Measurements from ENCODE around the gene C1QC.

DNA sequence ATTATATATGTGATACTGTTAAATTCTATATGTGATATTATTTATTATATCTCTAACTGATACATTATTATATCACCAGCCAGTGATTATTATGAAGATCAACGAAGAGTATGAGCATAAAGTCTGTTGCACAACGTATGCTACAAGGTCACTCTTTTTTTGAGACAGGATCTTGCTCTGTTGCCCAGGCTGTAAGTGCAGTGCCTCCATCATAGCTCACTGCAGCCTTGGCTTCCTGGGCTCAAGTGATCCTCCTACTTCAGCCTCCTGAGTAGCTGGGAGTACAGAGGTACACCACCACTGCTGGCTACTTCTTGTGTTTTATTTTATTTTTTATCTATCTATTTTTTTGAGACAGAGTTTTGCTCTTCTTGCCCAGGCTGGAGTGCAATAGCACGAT, 53.2 kb downstream of the C1QC start:
- TF ChIP-seq, protein P1, sequence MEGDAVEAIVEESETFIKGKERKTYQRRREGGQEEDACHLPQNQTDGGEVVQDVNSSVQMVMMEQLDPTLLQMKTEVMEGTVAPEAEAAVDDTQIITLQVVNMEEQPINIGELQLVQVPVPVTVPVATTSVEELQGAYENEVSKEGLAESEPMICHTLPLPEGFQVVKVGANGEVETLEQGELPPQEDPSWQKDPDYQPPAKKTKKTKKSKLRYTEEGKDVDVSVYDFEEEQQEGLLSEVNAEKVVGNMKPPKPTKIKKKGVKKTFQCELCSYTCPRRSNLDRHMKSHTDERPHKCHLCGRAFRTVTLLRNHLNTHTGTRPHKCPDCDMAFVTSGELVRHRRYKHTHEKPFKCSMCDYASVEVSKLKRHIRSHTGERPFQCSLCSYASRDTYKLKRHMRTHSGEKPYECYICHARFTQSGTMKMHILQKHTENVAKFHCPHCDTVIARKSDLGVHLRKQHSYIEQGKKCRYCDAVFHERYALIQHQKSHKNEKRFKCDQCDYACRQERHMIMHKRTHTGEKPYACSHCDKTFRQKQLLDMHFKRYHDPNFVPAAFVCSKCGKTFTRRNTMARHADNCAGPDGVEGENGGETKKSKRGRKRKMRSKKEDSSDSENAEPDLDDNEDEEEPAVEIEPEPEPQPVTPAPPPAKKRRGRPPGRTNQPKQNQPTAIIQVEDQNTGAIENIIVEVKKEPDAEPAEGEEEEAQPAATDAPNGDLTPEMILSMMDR (IDR thresholded peaks at IDR 0.05) = no peak
- TF ChIP-seq POLR2A (IDR thresholded peaks at IDR 0.05) = no peak
